AG09319 (cell line): ENCODE results near the gene SASH1.

Experiments
- DNase-seq: peaks from one replicate; pipeline ENCODE4 v3.0.0-alpha.2; 2010; ENCODE audit warnings: low read depth; ENCODE audit errors: extremely low read depth
- TF ChIP-seq, protein P1 (sequence below): IDR thresholded peaks from 2 replicates; pipeline ENCODE4 v1.5.1; 2011; ENCODE audit warnings: low read depth, mild to moderate bottlenecking, inconsistent platforms, low read length, moderate library complexity

SASH1 gene

DNA sequence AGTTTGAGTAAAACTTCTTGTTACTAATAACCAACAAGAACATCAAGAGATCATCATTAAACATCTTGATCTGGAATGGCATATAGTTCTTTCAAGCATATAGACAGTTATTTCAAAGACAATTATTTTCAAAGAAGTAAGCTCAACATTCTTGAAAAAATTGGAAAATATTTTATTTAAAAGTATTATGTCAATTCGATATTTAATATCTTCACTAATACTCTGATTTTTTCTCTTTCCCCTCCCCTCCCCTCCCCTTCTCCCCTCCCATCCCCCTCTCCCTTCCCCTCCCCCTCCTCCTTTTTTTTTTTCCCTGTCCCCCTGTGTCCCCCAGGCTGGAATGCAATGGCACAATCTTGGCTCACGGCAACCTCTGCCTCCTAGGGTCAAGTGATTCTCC is 82.8 kb downstream of the SASH1 start:
- no peak for DNase-seq

DNA sequence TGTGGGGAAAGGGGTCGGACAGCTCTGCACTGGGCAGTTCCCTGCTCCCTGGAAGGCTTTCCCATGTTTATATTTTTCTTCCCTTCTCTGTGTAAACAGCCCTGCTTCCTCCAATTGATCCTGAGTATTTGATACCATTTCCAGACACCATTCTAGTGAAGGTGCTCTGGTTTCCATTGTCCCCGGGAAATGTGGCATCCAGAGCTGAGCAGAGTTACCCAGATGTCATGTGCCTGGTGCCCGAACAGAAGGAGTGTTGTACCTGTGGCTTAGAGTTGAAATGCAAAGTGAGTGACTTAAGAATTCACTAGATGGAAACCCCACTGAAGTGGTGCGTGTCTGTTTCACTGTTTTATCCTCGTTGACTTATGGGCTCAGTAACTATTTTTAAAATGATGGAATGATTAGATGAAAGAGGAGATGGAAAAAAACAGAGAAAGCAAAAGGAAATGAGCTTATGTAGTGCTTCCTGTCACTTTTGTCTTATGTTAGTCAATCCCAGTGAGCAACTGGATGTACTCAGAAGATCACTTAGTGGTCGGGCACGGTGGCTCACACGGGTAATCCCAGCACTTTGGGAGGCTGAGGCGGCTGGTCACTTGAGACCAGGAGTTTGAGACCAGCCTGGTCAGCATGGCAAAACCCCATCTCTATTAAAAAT is 83.8 kb downstream of the SASH1 start:
- DNase-seq, result no peak
- TF ChIP-seq, protein P1, sequence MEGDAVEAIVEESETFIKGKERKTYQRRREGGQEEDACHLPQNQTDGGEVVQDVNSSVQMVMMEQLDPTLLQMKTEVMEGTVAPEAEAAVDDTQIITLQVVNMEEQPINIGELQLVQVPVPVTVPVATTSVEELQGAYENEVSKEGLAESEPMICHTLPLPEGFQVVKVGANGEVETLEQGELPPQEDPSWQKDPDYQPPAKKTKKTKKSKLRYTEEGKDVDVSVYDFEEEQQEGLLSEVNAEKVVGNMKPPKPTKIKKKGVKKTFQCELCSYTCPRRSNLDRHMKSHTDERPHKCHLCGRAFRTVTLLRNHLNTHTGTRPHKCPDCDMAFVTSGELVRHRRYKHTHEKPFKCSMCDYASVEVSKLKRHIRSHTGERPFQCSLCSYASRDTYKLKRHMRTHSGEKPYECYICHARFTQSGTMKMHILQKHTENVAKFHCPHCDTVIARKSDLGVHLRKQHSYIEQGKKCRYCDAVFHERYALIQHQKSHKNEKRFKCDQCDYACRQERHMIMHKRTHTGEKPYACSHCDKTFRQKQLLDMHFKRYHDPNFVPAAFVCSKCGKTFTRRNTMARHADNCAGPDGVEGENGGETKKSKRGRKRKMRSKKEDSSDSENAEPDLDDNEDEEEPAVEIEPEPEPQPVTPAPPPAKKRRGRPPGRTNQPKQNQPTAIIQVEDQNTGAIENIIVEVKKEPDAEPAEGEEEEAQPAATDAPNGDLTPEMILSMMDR, result no peak

More for the DNA sequence above, 82.8 kb downstream of the SASH1 start:
- TF ChIP-seq, protein P1, result no peak

DNA sequence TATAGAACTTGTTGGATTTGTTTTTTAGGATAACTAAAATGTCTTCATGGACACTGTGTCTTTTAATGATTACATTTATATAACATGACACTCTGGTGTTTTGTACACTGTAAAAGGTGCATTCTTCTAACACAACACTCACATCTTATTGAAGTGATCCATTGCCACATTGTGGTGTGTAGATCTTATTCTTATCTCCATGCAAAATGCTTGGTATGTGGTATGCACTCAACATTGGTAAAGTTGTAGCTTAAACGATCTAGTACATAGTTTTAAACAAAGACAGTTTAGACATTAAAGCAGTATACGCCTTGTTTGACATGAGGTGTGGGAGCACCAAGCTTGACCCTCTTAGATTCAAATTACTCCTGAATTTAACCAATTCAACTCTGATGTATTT is 84.7 kb downstream of the SASH1 start:
- no peak for DNase-seq
- TF ChIP-seq, protein P1, result no peak

DNA sequence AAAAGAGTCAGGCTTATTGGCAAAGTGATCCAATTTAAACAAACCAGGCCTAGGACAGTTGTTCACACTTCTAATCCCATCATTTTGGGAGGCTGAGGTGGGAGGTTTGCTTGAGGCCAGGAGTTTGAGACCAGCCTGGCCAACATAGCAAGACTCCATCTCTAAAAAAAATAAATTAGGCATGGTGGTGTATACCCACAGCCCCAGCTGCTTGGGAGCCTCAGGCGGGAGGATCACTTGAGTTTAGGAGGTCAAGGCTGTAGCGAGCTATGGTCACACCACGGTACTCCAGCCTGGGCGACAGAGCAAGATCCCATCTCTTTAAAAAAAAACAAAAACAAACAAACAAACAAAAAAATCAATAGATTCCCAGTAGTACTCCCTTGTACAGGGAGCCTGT is 86.8 kb downstream of the SASH1 start:
- TF ChIP-seq, protein P1, result no peak
- DNase-seq, result no peak

DNA sequence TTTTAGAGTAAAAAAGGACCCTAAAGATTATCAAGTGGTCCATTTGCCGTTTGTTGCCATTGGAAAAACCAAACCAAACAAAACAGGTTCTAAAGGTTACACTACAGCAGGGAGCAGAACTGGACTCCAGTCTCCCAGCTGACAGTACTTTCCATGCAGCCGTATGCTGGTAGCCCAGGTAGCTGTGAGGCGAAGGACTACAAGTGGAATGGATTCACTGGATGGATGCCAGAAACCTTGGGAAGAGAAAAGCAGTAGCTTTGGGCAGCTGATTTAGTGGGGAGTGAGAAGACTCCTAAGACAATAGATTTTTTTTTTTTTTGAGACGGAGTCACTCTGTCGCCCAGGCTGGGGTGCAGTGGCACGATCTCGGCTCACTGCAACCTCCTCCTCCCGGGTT is 88.3 kb downstream of the SASH1 start:
- TF ChIP-seq, protein P1, result no peak
- DNase-seq, result no peak

DNA sequence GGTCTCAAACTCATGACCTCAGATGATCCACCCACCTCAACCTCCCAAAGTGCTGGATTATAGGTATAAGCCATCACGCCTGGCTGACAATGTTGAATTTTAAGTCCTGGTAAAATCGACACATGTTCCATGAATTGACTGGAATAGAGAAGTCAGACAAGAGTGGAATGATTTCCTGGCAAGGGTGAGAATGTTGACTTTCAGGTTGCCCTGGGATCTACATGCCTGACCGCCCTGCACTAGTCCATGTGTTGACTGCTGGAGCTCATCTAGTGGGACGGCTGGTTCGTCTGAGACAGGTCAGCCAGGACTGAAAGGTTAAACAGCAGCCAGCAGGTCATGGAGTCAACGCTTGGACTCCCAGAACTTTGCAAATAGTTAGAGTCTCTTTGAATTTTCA is 88.8 kb downstream of the SASH1 start:
- TF ChIP-seq, protein P1, result no peak
- DNase-seq, result no peak

DNA sequence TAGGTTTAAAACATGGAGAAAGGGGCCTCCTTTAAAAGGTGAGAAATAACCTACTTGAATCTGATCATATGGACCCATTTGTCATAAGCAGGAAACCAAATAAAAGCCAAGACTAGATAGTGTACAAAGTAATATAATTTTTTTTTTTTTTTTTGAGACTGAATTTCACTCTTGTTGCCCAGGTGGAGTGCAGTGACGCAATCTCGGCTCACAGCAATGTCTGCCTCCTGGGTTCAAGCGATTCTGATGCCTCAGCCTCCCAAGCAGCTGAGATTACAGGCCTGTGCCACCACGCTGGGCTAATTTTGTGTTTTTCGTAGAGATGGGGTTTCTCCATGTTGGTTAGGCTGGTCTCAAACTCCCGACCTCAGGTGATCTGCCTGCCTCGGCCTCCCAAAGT is 89.2 kb downstream of the SASH1 start:
- TF ChIP-seq, protein P1, result no peak
- DNase-seq, result no peak
